22Rv1 (cell line): Measurements from ENCODE around the gene CAMTA1.

Experiments
- CTCF ChIP-seq: fragments of 450-650 bp; IDR thresholded peaks from 2 replicates; pipeline ENCODE4 v1.5.1; 2017; ENCODE audit warnings: mild to moderate bottlenecking
- ZFX ChIP-seq: fragments of 450-650 bp; IDR thresholded peaks from 2 replicates; pipeline ENCODE4 v1.6.1; 2017; ENCODE audit warnings: antibody characterized with exemption, borderline replicate concordance

- TF ChIP-seq CTCF (no peak), ZFX (no peak)
Observed at GRCh38 chr1:7421471-7422075, 636.3 kb downstream of the CAMTA1 start.
